K562 (cell line): Measurements from ENCODE around the gene OBSL1. TPM values are rescaled to one million over a fixed set of nuclear protein-coding genes. Genes with fewer than 3 reads are reported as not detected.
A peak's percentile ranks its signal among the peaks of the same experiment; 100 is the strongest.

Experiments used
- CHD7 ChIP-seq: fragments of 200-600 bp; sonication (generic); IDR thresholded peaks from one replicate; pipeline ENCODE4 v1.6.1; 2012; ENCODE audit warnings: mild to moderate bottlenecking, low read depth, low read length, inconsistent platforms
- CREBBP ChIP-seq: IDR thresholded peaks from one replicate; pipeline ENCODE4 v1.6.1; 2012; ENCODE audit warnings: low read depth, mild to moderate bottlenecking, control low read depth, inconsistent platforms, low read length
- CTCF ChIP-seq, 3 experiments: IDR thresholded peaks in 2 of 3; conservative IDR thresholded peaks in 1 of 3; 2 replicates each; pipeline ENCODE4 v1.5.1; 2011 to 2012; ENCODE audit warnings: low read length in 3 of 3, mild to moderate bottlenecking in 3 of 3, control low read depth in 2 of 3, improper control_type of control experiment in 1 of 3, inconsistent platforms in 1 of 3, low read depth in 1 of 3, mixed read lengths in 1 of 3, moderate library complexity in 1 of 3; ENCODE audit not compliant: insufficient read depth in 2 of 3
- FOXJ3 ChIP-seq: sonication (generic); formaldehyde crosslinking; IDR thresholded peaks from 2 replicates; pipeline ENCODE4 v1.4.0; 2020; ENCODE audit warnings: mild to moderate bottlenecking, missing genetic modification reagents
- HINFP ChIP-seq: fragments of 450-650 bp; conservative IDR thresholded peaks from 2 replicates; pipeline ENCODE4 v1.6.1; 2016; ENCODE audit warnings: missing genetic modification characterization, low read depth, mild to moderate bottlenecking, control low read depth, missing compliant biosample characterization
- SP1 ChIP-seq: sonication (generic); formaldehyde crosslinking; IDR thresholded peaks from 2 replicates; pipeline ENCODE4 v1.8.1; 2022; ENCODE audit warnings: mild to moderate bottlenecking, missing genetic modification reagents
- TOE1 ChIP-seq, 2 experiments: fragments of 450-650 bp in 1 of 2; sonication (generic) in 1 of 2; formaldehyde crosslinking in 1 of 2; IDR thresholded peaks; 2 replicates each; pipeline versions ENCODE4 v1.7.1 to v1.8.0; 2016 to 2022; ENCODE audit warnings: borderline replicate concordance in 2 of 2, mild to moderate bottlenecking in 2 of 2, antibody characterized with exemption in 1 of 2, inconsistent platforms in 1 of 2, low read depth in 1 of 2, missing genetic modification reagents in 1 of 2, moderate library complexity in 1 of 2
- polyA plus RNA-seq, 8 experiments: library from polyadenylated mRNA; depleted of rRNA in 4 of 8; stranded (reverse) in 5 of 8; unstranded in 3 of 8; fragments of >200 nt; fragmentation: Nextera tagmentation in 2 of 8; fragmentation: Illumina TruSeq in 1 of 8; extraction: Ambion mirVana in 2 of 8; extraction: Trizol in 1 of 8; gene quantifications; 2 replicates each; pipeline versions ENCODE4 v1.2.1 to v1.2.3, GENCODE V29; 2011 to 2014; ENCODE audit warnings: inconsistent platforms in 1 of 8, missing spikeins in 1 of 8
- total RNA-seq, 7 experiments: library from RNA; depleted of rRNA in 6 of 7; stranded (reverse); fragments of >200 nt in 6 of 7; fragmentation: Illumina TruSeq in 2 of 7; extraction: Trizol in 2 of 7; gene quantifications; 2 replicates each; pipeline versions ENCODE4 v1.2.1 to v1.2.3, GENCODE V29; 2011 to 2021; ENCODE audit warnings: low replicate concordance in 1 of 7

Gene OBSL1
- total and polyA plus RNA-seq, 9 of the 15 experiments (the other 6 are each of a cell fraction or from before 2014, with no cell fraction given) = 1.2 to 26.6 (median 8.6) TPM

GRCh38 chr2:219521066-219521880, 50.1 kb downstream of the OBSL1 start (continued):
- no peak for TF ChIP-seq CHD7
- TF ChIP-seq FOXJ3 (CRISPR knock-in tag) = no peak
- no peak for TF ChIP-seq HINFP
- peak; percentile 57 for TF ChIP-seq SP1
- peak; percentile 37; the same call in 1 of the 2 replicates for TF ChIP-seq TOE1 (IDR thresholded peaks at IDR 0.05; ENCODE audit: borderline replicate concordance)
- TF ChIP-seq TOE1 (CRISPR knock-in tag; IDR thresholded peaks at IDR 0.05; ENCODE audit: borderline replicate concordance, low read depth) = no peak
- TF ChIP-seq CREBBP = no peak
- peak; percentile 76 to 88 (median 79) for TF ChIP-seq CTCF (IDR thresholded peaks at IDR 0.05 in 2 of 3, conservative IDR thresholded peaks at IDR 0.05 in 1 of 3; ENCODE audit: insufficient read depth in 2 of 3, low read depth in 1 of 3, low read length in 3 of 3)
